Upper lobe of left lung (tissue), 6 donors: ENCODE data around the gene PGLYRP1. TPM values are rescaled to one million over a fixed set of nuclear protein-coding genes. Genes with fewer than 3 reads are reported as not detected.

Experiments
- ATAC-seq, 2 donors: fragments of 200-7000 bp; cut with Tn5 transposase; one replicate each; pipeline ENCODE4 v1.9.1; 2022; ENCODE audit warnings: mild to moderate bottlenecking in 2 of 2, moderate library complexity in 2 of 2; ENCODE audit not compliant: low FRiP score in 2 of 2
- DNase-seq, 2 donors: peaks; one replicate each; pipeline ENCODE4 v3.0.0-alpha.2; 2019 to 2020
- H3K27ac ChIP-seq, 4 donors: fragments of 200-600 bp; sonication (generic); one replicate each; pipeline ENCODE4 v1.5.1; 2016 to 2019
- H3K27me3 ChIP-seq, 4 donors: fragments of 200-600 bp; sonication (generic); one replicate each; pipeline ENCODE4 v1.5.1; 2017 to 2019
- H3K36me3 ChIP-seq, 4 donors: fragments of 200-600 bp; sonication (generic); one replicate each; pipeline ENCODE4 v1.5.1; 2016 to 2019
- H3K4me1 ChIP-seq, 4 donors: fragments of 200-600 bp; sonication (generic); one replicate each; pipeline ENCODE4 v1.5.1; 2018 to 2019
- H3K4me3 ChIP-seq, 4 donors: fragments of 200-600 bp; sonication (generic); one replicate each; pipeline ENCODE4 v1.5.1; 2017 to 2019; ENCODE audit warnings: mild to moderate bottlenecking in 2 of 4, moderate library complexity in 1 of 4
- H3K9me3 ChIP-seq, 4 donors: fragments of 200-600 bp; sonication (generic); one replicate each; pipeline ENCODE4 v1.5.1; 2018 to 2019
- CTCF ChIP-seq, 6 experiments: fragments of 450-650 bp in 4 of 6; fragments of 200-600 bp in 2 of 6; sonication (generic) in 2 of 6; IDR thresholded peaks; one replicate each; pipeline ENCODE4 v1.5.1; 2016 to 2019; ENCODE audit warnings: antibody characterized with exemption in 6 of 6
- EP300 ChIP-seq, 4 donors: sonication (generic); formaldehyde crosslinking; IDR thresholded peaks; one replicate each; pipeline ENCODE4 v1.5.1; 2017; ENCODE audit warnings: antibody characterized with exemption in 4 of 4, control low read depth in 2 of 4
- POLR2A ChIP-seq, 4 donors: fragments of 450-650 bp; IDR thresholded peaks; one replicate each; pipeline ENCODE4 v1.5.1; 2016 to 2017; ENCODE audit warnings: antibody characterized with exemption in 4 of 4, mild to moderate bottlenecking in 2 of 4
- POLR2AphosphoS5 ChIP-seq, 2 donors: sonication (generic); formaldehyde crosslinking; IDR thresholded peaks; one replicate each; pipeline ENCODE4 v1.5.1; 2017; ENCODE audit warnings: antibody characterized with exemption in 2 of 2
- WGBS, 2 donors: methylation state at CpG; one replicate each; pipeline ENCODE4 v1.1.5; 2017 to 2018; 5-methylcytosine and 5-hydroxymethylcytosine counted together
- total RNA-seq, 6 donors: library from RNA; depleted of rRNA in 4 of 6; stranded (reverse); fragments of >200 nt in 4 of 6; gene quantifications; one replicate each; pipeline versions ENCODE4 v1.1.0 to v1.2.1, GENCODE V29; 2016 to 2021
- donor health status: DM: no; HTN: no; CAD: no; lungs with moderate emphysema.
- donor health status: DM: no; HTN: yes; CAD: no; lungs with severe emphysema.

Gene PGLYRP1
- total RNA-seq, 6 donors from 2014 or later: 2.1 to 4.3 (median 3.3) TPM; not detected in 2

- Histone ChIP-seq H3K36me3 (no peaks in the 10 kb centered on the region), H3K9me3 (no peaks in the 10 kb centered on the region), H3K27me3 (peaks cover 2 to 26% (median 19%) of the 10 kb centered on the region in 4 donors), H3K27ac (no peak overlapping the region), H3K4me1 (peaks cover 0 to 14% (median 7%) of the 10 kb centered on the region in 4 donors), H3K4me3 (no peak overlapping the region)
- DNase-seq: no peak
- no peak for ATAC-seq
- TF ChIP-seq POLR2AphosphoS5 (IDR thresholded peaks at IDR 0.05): no peak
- TF ChIP-seq POLR2A (IDR thresholded peaks at IDR 0.05): no peak
- no peak for TF ChIP-seq EP300 (IDR thresholded peaks at IDR 0.05)
- no peak for TF ChIP-seq CTCF (IDR thresholded peaks at IDR 0.05)
- 72 to 78% methylated on average over 6 to 11 of the region's 11 CpGs for WGBS, 2 donors
Observed at GRCh38 chr19:45975306-45976070, 47.4 kb downstream of the PGLYRP1 start.

GRCh38 chr19:45973553-45974338 lies 49.1 kb downstream of the PGLYRP1 start, which contains the start of gene NOVA2:
Gene NOVA2, minus strand, starts transcription at chr19:45973865. Its CDS starts 514 bp downstream, at chr19:45973351.
- Histone ChIP-seq H3K9me3 (no peaks in the 10 kb centered on the region), H3K27me3 (peaks cover 2 to 26% (median 19%) of the 10 kb centered on the region in 4 donors), H3K27ac (peak within 1 kb of the TSS; percentile 84 to 90 (median 86)), H3K4me3 (peak within 1 kb of the TSS; percentile 35 to 64 (median 51)), H3K36me3 (peaks cover 0 to 1% (median 0%) of the 10 kb centered on the region in 4 donors), H3K4me1 (peaks cover 4 to 22% (median 13%) of the 10 kb centered on the region in 4 donors)
- WGBS, 2 donors: 11 to 15% methylated on average over 9 to 20 of the region's 58 CpGs
- DNase-seq (peak; percentile 54 to 92), ATAC-seq (peak in 1 of 2 donors; percentile 96)
- TF ChIP-seq CTCF (IDR thresholded peaks at IDR 0.05) (no peak), EP300 (IDR thresholded peaks at IDR 0.05) (no peak), POLR2A (IDR thresholded peaks at IDR 0.05) (peak in 2 of 4 donors; percentile 25 to 39), POLR2AphosphoS5 (IDR thresholded peaks at IDR 0.05) (peak in 1 of 2 donors; percentile 58)

- H3K4me1 ChIP-seq: peaks cover 4 to 22% (median 13%) of the 10 kb centered on the region in 4 donors
- WGBS, 2 donors: 1% methylated on average over 25 of the region's 54 CpGs; no CpG with 5 or more reads in 1 of the 2 donors
- peak overlapping the region; percentile 79 to 90 (median 84) for H3K27ac ChIP-seq
- peak in 1 of 2 donors; percentile 84 for DNase-seq
- H3K27me3 ChIP-seq: peaks cover 2 to 26% (median 19%) of the 10 kb centered on the region in 4 donors
- H3K9me3 ChIP-seq: no peaks in the 10 kb centered on the region
- TF ChIP-seq EP300 (IDR thresholded peaks at IDR 0.05): no peak
- no peak for TF ChIP-seq CTCF (IDR thresholded peaks at IDR 0.05)
- no peak for TF ChIP-seq POLR2A (IDR thresholded peaks at IDR 0.05)
- no peak for TF ChIP-seq POLR2AphosphoS5 (IDR thresholded peaks at IDR 0.05)
- peak overlapping the region; percentile 35 to 64 (median 51) for H3K4me3 ChIP-seq
- peaks cover 0 to 5% (median 0%) of the 10 kb centered on the region in 4 donors for H3K36me3 ChIP-seq
- no peak for ATAC-seq
Observed at GRCh38 chr19:45972947-45973540, 49.8 kb downstream of the PGLYRP1 start.

GRCh38 chr19:45972081-45972946 lies 50.5 kb downstream of the PGLYRP1 start:
- H3K36me3 ChIP-seq: peaks cover 0 to 7% (median 0%) of the 10 kb centered on the region in 4 donors
- ATAC-seq (peak; percentile 18 to 54), DNase-seq (peak in 1 of 2 donors; percentile 28)
- TF ChIP-seq POLR2AphosphoS5 (IDR thresholded peaks at IDR 0.05) (peak in 1 of 2 donors; percentile 63), EP300 (IDR thresholded peaks at IDR 0.05) (no peak), CTCF (IDR thresholded peaks at IDR 0.05) (no peak), POLR2A (IDR thresholded peaks at IDR 0.05) (peak in 1 of 4 donors; percentile 15)
- peak overlapping the region; percentile 35 to 62 (median 51) for H3K4me3 ChIP-seq
- peaks cover 4 to 22% (median 13%) of the 10 kb centered on the region in 4 donors for H3K4me1 ChIP-seq
- H3K27me3 ChIP-seq: peaks cover 2 to 26% (median 19%) of the 10 kb centered on the region in 4 donors
- H3K27ac ChIP-seq: peak overlapping the region; percentile 79 to 90 (median 84)
- no peaks in the 10 kb centered on the region for H3K9me3 ChIP-seq
- WGBS, 2 donors: 18 to 20% methylated on average over 17 to 18 of the region's 18 CpGs
